ENCODE measurements around the gene MARCKS.

Gene MARCKS

GRCh38 chr6:113854531-113855499 lies 2.3 kb upstream of the MARCKS start:
- TF ChIP-seq CTCF (IDR thresholded peaks at IDR 0.05) = no peak

GRCh38 chr6:113855500-113856374 lies 1.4 kb upstream of the MARCKS start:
- TF ChIP-seq CTCF (IDR thresholded peaks at IDR 0.05) = no peak

- no peak for TF ChIP-seq CTCF (IDR thresholded peaks at IDR 0.05)
Observed at GRCh38 chr6:113856375-113856624, 845 bp upstream of the MARCKS start.

- TF ChIP-seq CTCF (IDR thresholded peaks at IDR 0.05) = no peak
Observed at GRCh38 chr6:113857556-113858479, 673 bp downstream of the MARCKS start.

GRCh38 chr6:113858480-113859348 lies 1.6 kb downstream of the MARCKS start:
- TF ChIP-seq CTCF (IDR thresholded peaks at IDR 0.05) = peak; percentile 97

- TF ChIP-seq CTCF (IDR thresholded peaks at IDR 0.05) = peak; percentile 28
Observed at GRCh38 chr6:113859349-113860180, 2.4 kb downstream of the MARCKS start.

Data from LNCAP (cell line).